Measurements from ENCODE around the gene ZMYND8.
"Not testable (repeated sequence)": the region's sequence is repeated elsewhere in the genome, so short reads cannot be mapped to it uniquely, and the experiment has no call there.

The ZMYND8 gene

GRCh38 chr20:47379433-47380150, 23.1 kb upstream of the ZMYND8 start:
- no peak for TF ChIP-seq CTCF (conservative IDR thresholded peaks at IDR 0.05; ENCODE audit: low read depth, low read length)
- peak; percentile 89 for DNase-seq (ENCODE audit: low read depth)
- no peak overlapping the region for H3K4me3 ChIP-seq (ENCODE audit: low read depth, low read length)

GRCh38 chr20:47377122-47377722, 20.7 kb upstream of the ZMYND8 start:
- no peak for TF ChIP-seq CTCF (conservative IDR thresholded peaks at IDR 0.05; ENCODE audit: low read depth, low read length)
- no peak overlapping the region for H3K4me3 ChIP-seq (ENCODE audit: low read depth, low read length)
- no peak for DNase-seq (ENCODE audit: low read depth)

- not testable (repeated sequence) for H3K4me3 ChIP-seq (ENCODE audit: low read depth, low read length); DNase-seq (ENCODE audit: low read depth)
Measured at GRCh38 chr20:47376096-47376643, 19.7 kb upstream of the ZMYND8 start.

- not testable (repeated sequence) for H3K4me3 ChIP-seq (ENCODE audit: low read depth, low read length); DNase-seq (ENCODE audit: low read depth)
Measured at GRCh38 chr20:47374121-47374520, 17.6 kb upstream of the ZMYND8 start.

- no peak overlapping the region for H3K4me3 ChIP-seq (ENCODE audit: low read depth, low read length)
- TF ChIP-seq CTCF (conservative IDR thresholded peaks at IDR 0.05; ENCODE audit: low read depth, low read length): no peak
- DNase-seq (ENCODE audit: low read depth): no peak
Measured at GRCh38 chr20:47373206-47373733, 16.8 kb upstream of the ZMYND8 start.

GRCh38 chr20:47370850-47371782, 14.6 kb upstream of the ZMYND8 start:
- no peak for TF ChIP-seq CTCF (conservative IDR thresholded peaks at IDR 0.05; ENCODE audit: low read depth, low read length)
- H3K4me3 ChIP-seq (ENCODE audit: low read depth, low read length): no peak overlapping the region
- no peak for DNase-seq (ENCODE audit: low read depth)

GRCh38 chr20:47370214-47370613, 13.7 kb upstream of the ZMYND8 start:
- TF ChIP-seq CTCF (conservative IDR thresholded peaks at IDR 0.05; ENCODE audit: low read depth, low read length): no peak
- DNase-seq (ENCODE audit: low read depth): no peak
- no peak overlapping the region for H3K4me3 ChIP-seq (ENCODE audit: low read depth, low read length)

Measured in choroid plexus epithelial cell (primary cell).